SJCRH30 (cell line): ENCODE results near the gene TMEM45A. TPM values are rescaled to one million over a fixed set of nuclear protein-coding genes. Genes with fewer than 3 reads are reported as not detected.
A peak's percentile ranks its signal among the peaks of the same experiment; 100 is the strongest.
"Not testable (repeated sequence)": the region's sequence is repeated elsewhere in the genome, so short reads cannot be mapped to it uniquely, and the experiment has no call there.

Experiments
- DNase-seq, 2 experiments: peaks; one replicate each; pipeline ENCODE4 v3.0.0-alpha.2; 2015 to 2020
- H3K27ac ChIP-seq: fragments of 250-450 bp; sonication (Bioruptor Pico); 2 replicates; pipeline ENCODE4 v1.5.1; 2020; ENCODE audit warnings: mild to moderate bottlenecking, moderate library complexity
- H3K27me3 ChIP-seq: fragments of 250-450 bp; sonication (Bioruptor Pico); 2 replicates; pipeline ENCODE4 v1.5.1; 2020; ENCODE audit warnings: mild to moderate bottlenecking, moderate library complexity
- H3K36me3 ChIP-seq: fragments of 250-450 bp; sonication (Bioruptor Pico); 2 replicates; pipeline ENCODE4 v1.5.1; 2020; ENCODE audit warnings: mild to moderate bottlenecking, moderate library complexity
- H3K4me1 ChIP-seq: fragments of 250-450 bp; sonication (Bioruptor Pico); 2 replicates; pipeline ENCODE4 v1.5.1; 2020; ENCODE audit warnings: mild to moderate bottlenecking, moderate library complexity
- H3K4me3 ChIP-seq: fragments of 250-450 bp; sonication (Bioruptor Pico); 2 replicates; pipeline ENCODE4 v1.5.1; 2020; ENCODE audit warnings: mild to moderate bottlenecking, moderate library complexity
- H3K9me3 ChIP-seq: fragments of 250-450 bp; sonication (Bioruptor Pico); replicated peaks from 2 replicates; pipeline ENCODE4 v1.5.1; 2020; ENCODE audit warnings: mild to moderate bottlenecking, moderate library complexity
- total RNA-seq: library from RNA; depleted of rRNA; stranded (reverse); fragments of >200 nt; shearing (Covaris generic); gene quantifications from 2 replicates; pipeline ENCODE4 v1.2.3, GENCODE V29; 2014

Gene TMEM45A
- total RNA-seq, 1 experiment from 2014 or later = 30.2 TPM

GRCh38 chr3:100561459-100562158, 69.2 kb downstream of the TMEM45A start:
- Histone ChIP-seq H3K27ac (no peak overlapping the region), H3K4me1 (peaks cover 75% of the 10 kb centered on the region), H3K9me3 (no peaks in the 10 kb centered on the region), H3K27me3 (no peaks in the 10 kb centered on the region), H3K36me3 (no peaks in the 10 kb centered on the region), H3K4me3 (no peak overlapping the region)
- DNase-seq = no peak

DNA sequence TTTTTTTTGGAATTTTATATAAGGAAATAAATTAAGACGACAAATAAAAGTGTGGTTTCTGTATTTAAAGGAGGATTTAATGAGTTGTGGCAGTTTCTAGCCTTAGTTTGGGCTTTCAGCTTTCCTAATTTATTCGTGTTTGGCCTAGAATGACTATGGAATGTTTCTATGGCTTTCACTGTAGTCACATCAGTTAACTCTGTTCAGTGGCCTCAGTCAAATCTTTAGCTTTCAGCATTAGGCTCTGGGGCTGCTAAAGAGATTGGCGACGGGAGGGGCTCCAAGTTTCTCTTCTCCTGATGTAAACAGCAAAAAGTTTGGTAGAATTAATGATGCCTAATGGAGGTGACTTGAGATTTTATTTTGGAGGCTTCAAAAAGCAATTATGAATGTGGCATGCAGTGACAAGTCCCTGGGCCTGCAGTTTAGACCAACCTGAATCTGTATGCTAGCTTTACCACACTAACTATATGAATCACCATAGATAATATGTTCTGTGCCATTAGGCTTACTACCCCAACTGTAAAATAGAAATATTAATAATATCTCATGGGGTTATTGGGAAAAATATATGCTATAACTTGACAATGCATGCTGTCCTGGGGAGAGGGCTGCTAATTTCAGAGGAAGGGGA, 69.9 kb downstream of the TMEM45A start:
- no peaks in the 10 kb centered on the region for H3K36me3 ChIP-seq
- no peaks in the 10 kb centered on the region for H3K9me3 ChIP-seq
- H3K27ac ChIP-seq = no peak overlapping the region
- peaks cover 68% of the 10 kb centered on the region for H3K4me1 ChIP-seq
- H3K27me3 ChIP-seq = no peaks in the 10 kb centered on the region
- H3K4me3 ChIP-seq = no peak overlapping the region
- DNase-seq = no peak

DNA sequence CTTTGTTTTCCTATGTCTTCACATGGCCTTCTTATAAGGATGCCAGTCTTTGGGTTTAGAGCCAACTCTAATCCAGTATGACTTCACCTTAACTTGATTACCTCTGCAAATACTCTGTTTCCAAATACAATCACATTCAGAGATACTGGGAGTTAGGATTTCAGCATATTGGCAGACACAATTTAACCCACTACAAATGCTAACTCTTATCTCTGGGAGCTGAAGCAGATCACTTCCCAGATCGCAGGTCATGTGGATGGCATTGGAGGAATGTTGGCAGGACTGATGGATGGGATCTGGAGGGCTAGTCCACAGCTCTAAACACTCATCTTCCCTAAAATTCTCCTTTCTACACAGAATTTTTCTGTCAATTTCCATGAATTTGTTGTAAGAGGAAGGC, 70.8 kb downstream of the TMEM45A start:
- Histone ChIP-seq H3K4me1 (peaks cover 60% of the 10 kb centered on the region), H3K36me3 (no peaks in the 10 kb centered on the region), H3K27ac (no peak overlapping the region), H3K4me3 (no peak overlapping the region), H3K9me3 (no peaks in the 10 kb centered on the region), H3K27me3 (no peaks in the 10 kb centered on the region)
- no peak for DNase-seq

- Histone ChIP-seq H3K27ac (peak overlapping the region; percentile 35), H3K4me3 (no peak overlapping the region), H3K4me1 (peaks cover 55% of the 10 kb centered on the region), H3K9me3 (no peaks in the 10 kb centered on the region), H3K27me3 (no peaks in the 10 kb centered on the region), H3K36me3 (no peaks in the 10 kb centered on the region)
- peak; percentile 87 to 91 for DNase-seq
These were observed 71.3 kb downstream of the TMEM45A start for GRCh38 chr3:100563652-100564211.

DNA sequence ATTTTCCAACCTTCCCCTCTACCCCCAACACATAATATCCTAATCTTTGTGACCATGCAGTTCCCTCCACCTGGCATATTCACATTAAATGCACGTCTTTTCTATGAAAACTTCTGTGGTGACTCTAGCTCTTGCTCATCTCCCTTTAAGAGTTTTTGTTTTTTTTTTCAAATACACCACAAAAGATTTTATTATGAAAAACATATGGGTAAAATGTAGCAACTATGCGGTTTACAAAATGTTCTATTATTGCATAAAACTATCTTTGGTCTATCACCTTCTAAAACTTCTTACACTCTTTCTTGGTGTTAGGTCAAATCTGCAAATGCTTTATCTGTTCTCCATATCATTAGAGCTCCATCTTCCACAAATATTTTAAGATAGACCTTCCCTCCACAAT, 78.4 kb downstream of the TMEM45A start:
- no peak for DNase-seq
- peaks cover 9% of the 10 kb centered on the region; the same call in 1 of the 2 replicates for H3K9me3 ChIP-seq
- peaks cover 3% of the 10 kb centered on the region; the same call in 1 of the 2 replicates for H3K36me3 ChIP-seq
- H3K4me1 ChIP-seq = no peaks in the 10 kb centered on the region
- no peaks in the 10 kb centered on the region for H3K27me3 ChIP-seq
- H3K4me3 ChIP-seq = no peak overlapping the region
- H3K27ac ChIP-seq = no peak overlapping the region

DNA sequence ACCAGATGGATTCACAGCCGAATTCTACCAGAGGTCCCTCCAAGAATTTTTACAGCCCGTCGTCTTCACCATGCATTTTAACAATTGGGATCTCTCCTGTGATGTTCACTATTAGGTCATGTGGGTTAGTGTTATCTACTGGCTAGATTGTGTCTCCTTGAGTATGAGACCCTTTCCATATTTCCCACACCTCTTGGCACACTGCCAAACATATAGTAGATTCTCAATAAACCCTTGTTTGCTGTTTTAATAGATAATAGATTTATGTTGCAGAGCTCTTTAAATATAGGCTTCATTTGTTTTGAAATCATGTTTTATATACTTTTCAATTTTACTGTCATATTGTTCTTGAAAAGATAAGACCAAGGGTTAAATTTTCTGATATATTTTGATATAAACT, 82.1 kb downstream of the TMEM45A start:
- Histone ChIP-seq H3K4me3 (no peak overlapping the region), H3K4me1 (no peaks in the 10 kb centered on the region), H3K9me3 (peaks cover 9% of the 10 kb centered on the region; the same call in 1 of the 2 replicates), H3K36me3 (peaks cover 3% of the 10 kb centered on the region; the same call in 1 of the 2 replicates), H3K27ac (no peak overlapping the region), H3K27me3 (no peaks in the 10 kb centered on the region)
- DNase-seq = no peak

GRCh38 chr3:100575704-100576103, 83.3 kb downstream of the TMEM45A start:
- Histone ChIP-seq H3K36me3 (peaks cover 3% of the 10 kb centered on the region; the same call in 1 of the 2 replicates), H3K9me3 (peaks cover 9% of the 10 kb centered on the region; the same call in 1 of the 2 replicates), H3K4me1 (no peaks in the 10 kb centered on the region), H3K27ac (no peak overlapping the region), H3K27me3 (no peaks in the 10 kb centered on the region), H3K4me3 (no peak overlapping the region)
- no peak for DNase-seq

DNA sequence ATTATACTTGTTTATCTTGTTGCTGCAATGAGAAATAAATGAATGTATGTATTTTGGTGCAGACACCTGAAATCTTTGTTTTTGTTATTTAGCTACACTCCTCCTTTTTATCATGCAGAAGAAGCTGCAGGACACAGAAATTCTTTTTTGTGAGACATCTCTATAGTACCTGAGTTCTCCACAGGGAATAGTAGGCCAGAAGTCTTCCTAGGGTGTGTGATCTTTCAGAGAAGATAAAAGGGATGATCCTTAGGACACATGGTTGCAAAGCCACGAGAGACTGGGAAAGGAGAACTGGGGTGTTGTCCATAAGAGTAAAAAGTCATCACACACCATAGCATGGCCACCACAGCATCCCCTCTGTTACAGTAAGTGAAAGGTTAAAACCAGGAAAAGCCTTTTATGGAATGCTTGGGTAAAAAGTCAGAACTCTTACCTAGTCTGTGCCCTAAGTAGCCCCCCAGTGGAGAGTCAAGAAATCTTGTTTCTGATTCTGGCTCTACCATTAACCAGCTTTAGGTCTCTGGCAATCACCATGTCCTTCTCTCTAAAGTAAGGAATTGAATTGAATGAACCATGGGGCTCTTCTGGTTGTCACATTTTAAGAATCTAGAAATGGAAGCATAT, 85.1 kb downstream of the TMEM45A start:
- no peaks in the 10 kb centered on the region for H3K27me3 ChIP-seq
- H3K4me1 ChIP-seq = no peaks in the 10 kb centered on the region
- H3K4me3 ChIP-seq = no peak overlapping the region
- DNase-seq = no peak
- H3K27ac ChIP-seq = no peak overlapping the region
- no peaks in the 10 kb centered on the region for H3K36me3 ChIP-seq
- H3K9me3 ChIP-seq = peaks cover 5% of the 10 kb centered on the region; the same call in 1 of the 2 replicates

GRCh38 chr3:100578646-100579045, 86.2 kb downstream of the TMEM45A start:
- Histone ChIP-seq H3K4me1 (no peaks in the 10 kb centered on the region), H3K4me3 (no peak overlapping the region), H3K9me3 (peaks cover 5% of the 10 kb centered on the region; the same call in 1 of the 2 replicates), H3K27ac (no peak overlapping the region), H3K27me3 (no peaks in the 10 kb centered on the region), H3K36me3 (no peaks in the 10 kb centered on the region)
- DNase-seq = no peak

DNA sequence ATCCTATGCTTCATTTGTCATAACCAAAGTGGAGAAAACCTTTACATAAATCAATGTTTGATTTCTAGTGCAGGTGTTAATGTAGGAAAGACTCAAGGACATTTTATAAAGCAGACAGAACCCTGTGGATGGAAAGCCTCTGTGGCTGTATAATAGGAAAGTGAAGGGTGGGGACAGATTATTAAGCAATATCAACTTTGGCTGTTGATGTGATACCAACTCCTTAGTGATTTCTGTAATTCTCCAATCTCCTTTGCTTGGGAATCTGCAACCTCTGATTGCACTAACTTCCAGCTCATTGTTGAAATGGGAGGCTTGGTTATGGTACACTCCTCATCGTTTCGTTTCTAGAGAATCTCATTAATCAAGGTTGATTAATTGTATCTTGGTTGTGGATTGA, 87.7 kb downstream of the TMEM45A start:
- Histone ChIP-seq H3K4me1 (no peaks in the 10 kb centered on the region), H3K9me3 (no peaks in the 10 kb centered on the region), H3K27ac (no peak overlapping the region), H3K27me3 (no peaks in the 10 kb centered on the region), H3K4me3 (no peak overlapping the region), H3K36me3 (no peaks in the 10 kb centered on the region)
- no peak for DNase-seq

GRCh38 chr3:100581650-100582049, 89.2 kb downstream of the TMEM45A start:
- Histone ChIP-seq H3K27ac (no peak overlapping the region), H3K27me3 (no peaks in the 10 kb centered on the region), H3K4me1 (no peaks in the 10 kb centered on the region)

DNA sequence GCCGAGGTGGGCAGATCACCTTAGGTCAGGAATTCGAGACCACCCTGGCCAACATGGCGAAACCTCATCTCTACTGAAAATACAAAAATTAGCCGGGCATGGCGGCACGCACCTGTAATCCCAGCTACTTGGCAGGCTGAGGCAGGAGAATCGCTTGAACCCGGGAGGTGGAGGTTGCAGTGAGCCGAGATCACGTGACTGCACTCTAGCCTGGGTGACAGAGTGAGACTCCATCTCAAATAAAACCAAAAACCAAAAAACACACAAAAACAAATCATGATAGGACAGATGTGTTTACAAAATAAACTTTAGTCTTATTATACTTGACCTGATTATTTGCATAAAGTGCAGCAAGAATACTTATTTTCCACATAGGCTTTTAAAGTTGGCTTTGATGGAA, 89.7 kb downstream of the TMEM45A start:
- H3K4me3 ChIP-seq, H3K27me3 ChIP-seq, H3K27ac ChIP-seq, H3K9me3 ChIP-seq, H3K36me3 ChIP-seq, H3K4me1 ChIP-seq, DNase-seq: not testable (repeated sequence)

More at GRCh38 chr3:100581650-100582049, 89.2 kb downstream of the TMEM45A start:
- no peaks in the 10 kb centered on the region for H3K9me3 ChIP-seq
- no peak overlapping the region for H3K4me3 ChIP-seq
- no peak for DNase-seq
- no peaks in the 10 kb centered on the region for H3K36me3 ChIP-seq

GRCh38 chr3:100584101-100584660, 91.8 kb downstream of the TMEM45A start:
- no peaks in the 10 kb centered on the region for H3K36me3 ChIP-seq

DNA sequence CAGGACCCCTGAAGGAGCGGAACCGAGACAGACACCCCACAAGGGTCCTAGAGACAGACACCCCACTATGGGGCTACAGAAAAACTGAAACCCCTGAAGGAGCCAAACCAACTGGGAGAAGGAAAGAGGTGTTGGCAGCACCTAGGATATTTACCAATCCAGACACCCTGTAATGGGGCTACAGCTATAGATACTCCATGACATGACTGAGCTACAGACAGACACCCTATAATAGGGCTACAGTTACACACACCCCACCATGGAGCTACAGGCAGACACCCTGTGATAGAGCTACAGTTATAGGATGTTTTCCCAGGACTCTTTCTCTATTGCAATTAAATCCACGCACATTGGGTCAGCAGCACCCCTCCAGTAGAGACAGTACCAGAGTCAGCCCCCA, 94.4 kb downstream of the TMEM45A start:
- Histone ChIP-seq H3K9me3 (peaks cover 2% of the 10 kb centered on the region; the same call in 1 of the 2 replicates), H3K27me3 (no peaks in the 10 kb centered on the region), H3K36me3 (no peaks in the 10 kb centered on the region)

More at GRCh38 chr3:100584101-100584660, 91.8 kb downstream of the TMEM45A start:
- Histone ChIP-seq H3K9me3 (peaks cover 2% of the 10 kb centered on the region; the same call in 1 of the 2 replicates), H3K27me3 (no peaks in the 10 kb centered on the region), H3K4me1 (no peaks in the 10 kb centered on the region), H3K4me3 (no peak overlapping the region), H3K27ac (no peak overlapping the region)
- DNase-seq = no peak

More for the DNA sequence above, 94.4 kb downstream of the TMEM45A start:
- no peak for DNase-seq
- Histone ChIP-seq H3K4me1 (no peaks in the 10 kb centered on the region), H3K27ac (no peak overlapping the region), H3K4me3 (no peak overlapping the region)
